H9 (cell line): Measurements from ENCODE around the gene PTPRK. TPM values are rescaled to one million over a fixed set of nuclear protein-coding genes. Genes with fewer than 3 reads are reported as not detected.

ENCODE experiments used
- DNase-seq: peaks from one replicate; pipeline ENCODE4 v3.0.0-alpha.2; 2017
- H2AFZ ChIP-seq: one replicate; pipeline ENCODE4 v1.6.1; 2013; ENCODE audit warnings: mild to moderate bottlenecking, low read length, control low read depth, moderate library complexity
- H2AK5ac ChIP-seq: 2 replicates; pipeline ENCODE4 v1.6.1; 2013; ENCODE audit warnings: low read length, control low read depth, mixed read lengths; ENCODE audit not compliant: insufficient read length
- H2BK120ac ChIP-seq: one replicate; pipeline ENCODE4 v1.6.1; 2013; ENCODE audit warnings: low read depth, mild to moderate bottlenecking, low read length, control low read depth, inconsistent platforms; ENCODE audit not compliant: poor library complexity, severe bottlenecking
- H2BK12ac ChIP-seq: 2 replicates; pipeline ENCODE4 v1.6.1; 2013; ENCODE audit warnings: low read length, control low read depth, mixed read lengths, low read depth; ENCODE audit not compliant: insufficient read length
- H2BK15ac ChIP-seq: 2 replicates; pipeline ENCODE4 v1.6.1; 2013; ENCODE audit warnings: low read depth, low read length, control low read depth
- H2BK20ac ChIP-seq: one replicate; pipeline ENCODE4 v1.6.1; 2013; ENCODE audit warnings: low read depth, mild to moderate bottlenecking, low read length, control low read depth, inconsistent platforms; ENCODE audit not compliant: poor library complexity, severe bottlenecking
- H2BK5ac ChIP-seq: 2 replicates; pipeline ENCODE4 v1.6.1; 2013; ENCODE audit warnings: low read length, control low read depth, mixed read lengths; ENCODE audit not compliant: insufficient read length
- H3K14ac ChIP-seq: 2 replicates; pipeline ENCODE4 v1.6.1; 2013; ENCODE audit warnings: low read length, control low read depth; ENCODE audit not compliant: insufficient read depth
- H3K18ac ChIP-seq: 2 replicates; pipeline ENCODE4 v1.6.1; 2013; ENCODE audit warnings: low read depth, mild to moderate bottlenecking, mixed read lengths, low read length, control low read depth; ENCODE audit not compliant: insufficient read length
- H3K23ac ChIP-seq: 2 replicates; pipeline ENCODE4 v1.6.1; 2013; ENCODE audit warnings: low read length, control low read depth, mixed read lengths, low read depth; ENCODE audit not compliant: insufficient read length
- H3K23me2 ChIP-seq: 2 replicates; pipeline ENCODE4 v1.6.1; 2013; ENCODE audit warnings: low read depth, mild to moderate bottlenecking, mixed read lengths, low read length, control low read depth; ENCODE audit not compliant: insufficient read length, poor library complexity, severe bottlenecking
- H3K27ac ChIP-seq: 2 replicates; pipeline ENCODE4 v1.5.1; 2013; ENCODE audit warnings: low read length, control low read depth, mixed read lengths, low read depth; ENCODE audit not compliant: insufficient read length
- H3K27me3 ChIP-seq: 2 replicates; pipeline ENCODE4 v1.6.1; 2013; ENCODE audit warnings: low read length, control low read depth, inconsistent platforms; ENCODE audit not compliant: insufficient read depth
- H3K4ac ChIP-seq: 2 replicates; pipeline ENCODE4 v1.6.1; 2013; ENCODE audit warnings: low read depth, mild to moderate bottlenecking, control low read depth, inconsistent platforms, low read length, moderate library complexity
- H3K4me1 ChIP-seq: 2 replicates; pipeline ENCODE4 v1.6.1; 2013; ENCODE audit warnings: low read length, control low read depth, inconsistent platforms; ENCODE audit not compliant: insufficient read depth
- H3K4me2 ChIP-seq: 2 replicates; pipeline ENCODE4 v1.6.1; 2013; ENCODE audit warnings: low read length, control low read depth, mixed read lengths; ENCODE audit not compliant: insufficient read length, insufficient read depth
- H3K56ac ChIP-seq: 2 replicates; pipeline ENCODE4 v1.6.1; 2013; ENCODE audit warnings: low read depth, mild to moderate bottlenecking, mixed read lengths, low read length, control low read depth; ENCODE audit not compliant: insufficient read length
- H3K79me1 ChIP-seq: 2 replicates; pipeline ENCODE4 v1.6.1; 2013; ENCODE audit warnings: low read depth, mild to moderate bottlenecking, moderate library complexity, low read length, control low read depth, inconsistent platforms; ENCODE audit not compliant: insufficient read depth, poor library complexity, severe bottlenecking
- H3K79me2 ChIP-seq: 2 replicates; pipeline ENCODE4 v1.6.1; 2013; ENCODE audit warnings: low read length, control low read depth, inconsistent platforms; ENCODE audit not compliant: insufficient read depth
- H3K9ac ChIP-seq: 2 replicates; pipeline ENCODE4 v1.6.1; 2013; ENCODE audit warnings: low read length, control low read depth, mixed read lengths; ENCODE audit not compliant: insufficient read length; ENCODE audit errors: extremely low read depth
- H3K9me3 ChIP-seq: one replicate; pipeline ENCODE4 v1.6.1; 2013; ENCODE audit warnings: low read depth, low read length, inconsistent platforms; ENCODE audit not compliant: control insufficient read depth
- H3T11ph ChIP-seq: one replicate; pipeline ENCODE4 v1.6.1; 2013; ENCODE audit warnings: mild to moderate bottlenecking, low read length, control low read depth, inconsistent platforms
- H4K20me1 ChIP-seq: one replicate; pipeline ENCODE4 v1.6.1; 2013; ENCODE audit not compliant: control insufficient read depth, insufficient read length, insufficient read depth
- H4K5ac ChIP-seq: 2 replicates; pipeline ENCODE4 v1.6.1; 2013; ENCODE audit warnings: low read depth, mild to moderate bottlenecking, mixed read lengths, low read length, control low read depth; ENCODE audit not compliant: insufficient read length
- H4K8ac ChIP-seq: replicated peaks from 2 replicates; pipeline ENCODE4 v1.6.1; 2013; ENCODE audit warnings: low read length, control low read depth, mixed read lengths, low read depth; ENCODE audit not compliant: insufficient read length
- H4K91ac ChIP-seq: 2 replicates; pipeline ENCODE4 v1.6.1; 2013; ENCODE audit warnings: low read depth, mild to moderate bottlenecking, moderate library complexity, mixed read lengths, low read length, control low read depth; ENCODE audit not compliant: insufficient read length
- H3K27ac Mint-ChIP-seq, 3 experiments: 2 replicates in 2 of 3; 3 replicates in 1 of 3; pipeline ENCODE4 v1.8.0; 2020 to 2021; ENCODE audit warnings: mixed read lengths in 3 of 3, mild to moderate bottlenecking in 1 of 3, moderate library complexity in 1 of 3
- H3K27me3 Mint-ChIP-seq: 2 replicates; pipeline ENCODE4 v1.8.0; 2021; ENCODE audit warnings: low read depth, mild to moderate bottlenecking, moderate library complexity, mixed read lengths
- H3K36me3 Mint-ChIP-seq, 3 experiments: 2 replicates in 2 of 3; 3 replicates in 1 of 3; pipeline ENCODE4 v1.8.0; 2020 to 2021; ENCODE audit warnings: low read depth in 3 of 3, mixed read lengths in 3 of 3; ENCODE audit not compliant: insufficient read depth in 1 of 3
- H3K4me1 Mint-ChIP-seq, 2 experiments: 2 replicates each; pipeline ENCODE4 v1.8.0; 2020; ENCODE audit warnings: mixed read lengths in 2 of 2
- H3K4me3 Mint-ChIP-seq, 2 experiments: 2 replicates in 1 of 2; 3 replicates in 1 of 2; pipeline ENCODE4 v1.8.0; 2020 to 2021; ENCODE audit warnings: mild to moderate bottlenecking in 2 of 2, mixed read lengths in 2 of 2, moderate library complexity in 1 of 2
- H3K9me3 Mint-ChIP-seq, 2 experiments: 2 replicates in 1 of 2; 3 replicates in 1 of 2; pipeline ENCODE4 v1.8.0; 2020; ENCODE audit warnings: mild to moderate bottlenecking in 2 of 2, mixed read lengths in 2 of 2, moderate library complexity in 1 of 2
- CTCF ChIP-seq: fragments of 200-600 bp; sonication (generic); conservative IDR thresholded peaks from 3 replicates; pipeline ENCODE4 v1.8.0; 2021; ENCODE audit warnings: antibody characterized with exemption, mild to moderate bottlenecking
- WGBS: extraction: QIAGEN DNeasy Blood & Tissue Kit; methylation state at CpG from one replicate; pipeline ENCODE4 v1.1.7; 2013; ENCODE audit warnings: missing lambda C conversion rate, low lambda C conversion rate, mixed read lengths; ENCODE audit not compliant: insufficient read length; ENCODE audit errors: extremely low coverage; 5-methylcytosine and 5-hydroxymethylcytosine counted together
- total RNA-seq: library from RNA; stranded (reverse); gene quantifications from 2 replicates; pipeline ENCODE4 v1.2.1, GENCODE V29; 2021

Gene PTPRK
- total RNA-seq, 1 experiment from 2014 or later = 47.9 TPM

- no peak overlapping the region for H3K4me2 ChIP-seq
- no peak overlapping the region for H2BK120ac ChIP-seq
- peaks cover 57 to 59% of the 10 kb centered on the region in 2 experiments for H3K4me1 Mint-ChIP-seq
These were observed 22.2 kb downstream of the PTPRK start for GRCh38 chr6:128498234-128498633.

More at GRCh38 chr6:128498234-128498633, 22.2 kb downstream of the PTPRK start:
- peak overlapping the region in 1 of 2 experiments; percentile 25; a peak in 2 of 5 replicates for H3K4me3 Mint-ChIP-seq
- no peak overlapping the region for H3K4ac ChIP-seq
- no CpG with 5 or more reads among the region's 2 CpGs for WGBS
- H3K4me1 ChIP-seq = peaks cover 3% of the 10 kb centered on the region; the same call in 1 of the 2 replicates
- peaks cover 5% of the 10 kb centered on the region for H3K79me1 ChIP-seq
- H3K27me3 Mint-ChIP-seq = no peaks in the 10 kb centered on the region
- no peak overlapping the region for H2BK12ac ChIP-seq
- peak overlapping the region in 2 of 3 experiments; percentile 76 to 88; a peak in 2 of 7 replicates for H3K27ac Mint-ChIP-seq
- H3K9ac ChIP-seq = no peak overlapping the region
- H2AK5ac ChIP-seq = no peak overlapping the region
- H3K14ac ChIP-seq = no peak overlapping the region
- no peaks in the 10 kb centered on the region for H3K23me2 ChIP-seq
- H4K5ac ChIP-seq = no peak overlapping the region
- no peaks in the 10 kb centered on the region for H3K27me3 ChIP-seq
- no peak overlapping the region for H2BK5ac ChIP-seq
- H3T11ph ChIP-seq = no peak overlapping the region
- H3K27ac ChIP-seq = no peak overlapping the region
- H2AFZ ChIP-seq = no peak overlapping the region
- no peaks in the 10 kb centered on the region for H3K9me3 ChIP-seq
- no peak overlapping the region for H3K18ac ChIP-seq
- no peak overlapping the region for H4K91ac ChIP-seq
- DNase-seq = no peak
- H4K20me1 ChIP-seq = no peaks in the 10 kb centered on the region
- H2BK15ac ChIP-seq = no peak overlapping the region
- H4K8ac ChIP-seq = no peak overlapping the region
- TF ChIP-seq CTCF = no peak
- no peaks in the 10 kb centered on the region for H3K9me3 Mint-ChIP-seq
- H3K23ac ChIP-seq = no peak overlapping the region
- no peak overlapping the region for H2BK20ac ChIP-seq
- H3K56ac ChIP-seq = no peak overlapping the region
- peaks cover 2% of the 10 kb centered on the region; the same call in 1 of the 2 replicates for H3K79me2 ChIP-seq
- H3K36me3 Mint-ChIP-seq = peaks cover 0 to 6% (median 0%) of the 10 kb centered on the region in 3 experiments; a peak in 4 of 7 replicates
